ENCODE results near the gene NOSIP. TPM values are rescaled to one million over a fixed set of nuclear protein-coding genes. Genes with fewer than 3 reads are reported as not detected.

The NOSIP gene
- total RNA-seq, 1 donor from 2014 or later, result 26.2 TPM

DNA sequence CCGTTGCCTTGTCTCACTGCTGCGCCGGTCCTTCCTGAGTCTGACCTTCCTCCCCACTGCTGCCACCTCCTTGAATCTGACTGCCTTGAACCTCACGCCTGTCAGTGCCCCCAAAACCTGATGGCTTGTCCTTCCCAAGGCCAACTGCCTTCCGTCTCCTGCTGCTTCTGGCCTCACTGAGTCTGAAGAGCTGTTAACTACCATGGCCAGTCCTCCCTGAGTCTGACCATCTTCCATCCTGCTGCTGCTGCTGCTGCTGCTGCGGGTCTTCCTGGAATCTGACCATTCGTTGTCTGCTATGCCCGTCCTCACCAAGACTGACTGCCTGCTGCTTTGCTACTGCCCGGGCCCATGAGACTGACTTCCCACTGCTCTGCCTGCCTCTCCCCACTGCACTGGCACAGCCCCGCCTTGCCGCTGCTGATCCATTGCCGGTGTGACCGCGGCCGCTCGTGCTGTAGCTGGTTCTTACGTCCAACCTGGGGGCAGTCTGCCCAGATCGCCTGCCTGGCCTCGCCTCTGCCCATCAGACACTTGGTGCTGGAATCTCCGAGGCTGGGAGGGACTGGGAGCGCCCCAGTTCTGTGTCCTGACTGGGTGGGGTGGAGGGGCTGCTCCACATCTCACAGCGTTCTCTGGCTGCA is 55.4 kb downstream of the NOSIP start:
- Histone ChIP-seq H3K27me3 (peaks cover 7% of the 10 kb centered on the region), H2AFZ (replicated peaks) (no peak overlapping the region), H4K20me1 (ENCODE audit: low read depth) (no peaks in the 10 kb centered on the region), H3K9ac (no peak overlapping the region), H3K79me2 (ENCODE audit: low read depth) (no peaks in the 10 kb centered on the region), H3K4me2 (no peak overlapping the region), H3K27ac (no peak overlapping the region), H3K9me3 (ENCODE audit: low read depth) (no peaks in the 10 kb centered on the region), H3K36me3 (no peaks in the 10 kb centered on the region), H3K4me3 (no peak overlapping the region), H3F3A (ENCODE audit: low read depth) (peaks cover 13% of the 10 kb centered on the region), H3K4me1 (no peaks in the 10 kb centered on the region)
- Mint-ChIP-seq H3K27ac (no peak overlapping the region), H3K4me1 (peaks cover 7% of the 10 kb centered on the region), H3K27me3 (ENCODE audit: insufficient read depth, low read depth) (peaks cover 15% of the 10 kb centered on the region), H3K36me3 (peaks cover 7% of the 10 kb centered on the region), H3K4me3 (no peak overlapping the region), H3K9me3 (no peaks in the 10 kb centered on the region)
- DNase-seq (ENCODE audit: low spot score), result no peak
- TF ChIP-seq, protein P1, sequence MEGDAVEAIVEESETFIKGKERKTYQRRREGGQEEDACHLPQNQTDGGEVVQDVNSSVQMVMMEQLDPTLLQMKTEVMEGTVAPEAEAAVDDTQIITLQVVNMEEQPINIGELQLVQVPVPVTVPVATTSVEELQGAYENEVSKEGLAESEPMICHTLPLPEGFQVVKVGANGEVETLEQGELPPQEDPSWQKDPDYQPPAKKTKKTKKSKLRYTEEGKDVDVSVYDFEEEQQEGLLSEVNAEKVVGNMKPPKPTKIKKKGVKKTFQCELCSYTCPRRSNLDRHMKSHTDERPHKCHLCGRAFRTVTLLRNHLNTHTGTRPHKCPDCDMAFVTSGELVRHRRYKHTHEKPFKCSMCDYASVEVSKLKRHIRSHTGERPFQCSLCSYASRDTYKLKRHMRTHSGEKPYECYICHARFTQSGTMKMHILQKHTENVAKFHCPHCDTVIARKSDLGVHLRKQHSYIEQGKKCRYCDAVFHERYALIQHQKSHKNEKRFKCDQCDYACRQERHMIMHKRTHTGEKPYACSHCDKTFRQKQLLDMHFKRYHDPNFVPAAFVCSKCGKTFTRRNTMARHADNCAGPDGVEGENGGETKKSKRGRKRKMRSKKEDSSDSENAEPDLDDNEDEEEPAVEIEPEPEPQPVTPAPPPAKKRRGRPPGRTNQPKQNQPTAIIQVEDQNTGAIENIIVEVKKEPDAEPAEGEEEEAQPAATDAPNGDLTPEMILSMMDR (IDR thresholded peaks at IDR 0.05), result no peak
- no peak for TF ChIP-seq EZH2phosphoT487 (IDR thresholded peaks at IDR 0.05)
- TF ChIP-seq EZH2 (IDR thresholded peaks at IDR 0.05), result no peak

DNA sequence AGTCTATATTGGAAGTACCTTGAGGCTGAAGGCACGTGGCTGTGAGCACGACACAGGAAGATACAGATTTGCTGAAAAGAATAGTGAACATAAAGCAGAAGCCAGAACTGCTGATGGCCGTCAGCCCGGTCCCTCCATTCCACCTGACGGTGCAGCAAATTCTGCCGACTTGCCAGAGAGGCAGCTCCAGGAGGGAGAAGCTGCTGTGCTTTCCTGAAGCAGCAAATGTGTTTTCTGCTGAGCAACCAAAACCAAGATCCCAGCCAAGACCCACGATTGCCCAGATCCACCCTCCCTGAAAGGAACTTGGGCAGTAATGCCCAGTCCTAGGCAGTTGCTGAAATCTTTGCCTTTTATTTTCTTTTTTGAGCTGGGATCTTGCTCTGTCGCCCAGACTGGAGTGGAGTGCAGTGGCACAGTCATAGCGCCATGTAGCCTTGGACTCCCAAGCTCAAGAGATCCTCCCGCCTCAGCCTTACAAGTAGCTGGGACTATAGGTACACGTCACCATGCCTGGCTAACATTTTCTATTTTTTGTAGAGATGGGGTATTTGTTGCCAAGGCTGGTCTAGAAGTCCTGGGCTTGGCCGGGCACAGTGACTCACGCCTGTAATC is 59.5 kb downstream of the NOSIP start:
- Mint-ChIP-seq H3K27ac (no peak overlapping the region), H3K27me3 (ENCODE audit: insufficient read depth, low read depth) (peaks cover 8% of the 10 kb centered on the region), H3K4me3 (no peak overlapping the region), H3K4me1 (peaks cover 2% of the 10 kb centered on the region), H3K36me3 (peaks cover 2% of the 10 kb centered on the region), H3K9me3 (no peaks in the 10 kb centered on the region)
- Histone ChIP-seq H2AFZ (replicated peaks) (no peak overlapping the region), H3K79me2 (ENCODE audit: low read depth) (no peaks in the 10 kb centered on the region), H3F3A (ENCODE audit: low read depth) (peaks cover 2% of the 10 kb centered on the region), H3K9me3 (ENCODE audit: low read depth) (no peaks in the 10 kb centered on the region), H3K4me1 (no peaks in the 10 kb centered on the region), H4K20me1 (ENCODE audit: low read depth) (no peaks in the 10 kb centered on the region), H3K9ac (no peak overlapping the region), H3K4me2 (no peak overlapping the region), H3K36me3 (no peaks in the 10 kb centered on the region), H3K27ac (no peak overlapping the region), H3K4me3 (no peak overlapping the region), H3K27me3 (no peaks in the 10 kb centered on the region)
- TF ChIP-seq EZH2phosphoT487 (IDR thresholded peaks at IDR 0.05) (no peak), EZH2 (IDR thresholded peaks at IDR 0.05) (no peak)
- TF ChIP-seq, protein P1 (IDR thresholded peaks at IDR 0.05), result no peak
- no peak for DNase-seq (ENCODE audit: low spot score)

DNA sequence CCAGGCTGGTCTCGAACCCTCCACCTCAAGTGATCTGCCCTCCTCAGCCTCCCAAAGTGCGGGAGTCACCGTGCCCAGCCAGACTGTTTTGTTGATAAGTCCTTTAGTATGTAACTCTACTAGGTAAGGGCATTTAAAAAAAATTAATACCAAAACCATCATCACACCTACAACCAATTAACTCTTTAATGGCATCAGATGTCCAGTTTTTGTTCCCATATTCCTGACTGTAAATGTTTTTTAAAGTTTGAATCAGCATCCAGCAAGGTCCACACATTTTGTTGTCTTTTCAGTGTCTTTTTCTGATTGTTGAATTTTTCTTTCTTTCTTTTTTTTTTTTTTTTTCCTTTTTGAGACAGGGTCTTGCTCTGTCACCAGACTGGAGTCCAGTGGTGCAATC is 62.3 kb downstream of the NOSIP start:
- Mint-ChIP-seq H3K27me3 (ENCODE audit: insufficient read depth, low read depth) (peaks cover 2% of the 10 kb centered on the region), H3K36me3 (peaks cover 3% of the 10 kb centered on the region), H3K4me1 (peaks cover 8% of the 10 kb centered on the region), H3K9me3 (no peaks in the 10 kb centered on the region), H3K4me3 (no peak overlapping the region), H3K27ac (no peak overlapping the region)
- H3F3A ChIP-seq (ENCODE audit: low read depth), result peaks cover 11% of the 10 kb centered on the region
- H3K79me2 ChIP-seq (ENCODE audit: low read depth), result peaks cover 6% of the 10 kb centered on the region
- no peak overlapping the region for H3K27ac ChIP-seq
- H3K27me3 ChIP-seq, result no peaks in the 10 kb centered on the region
- no peak overlapping the region for H3K9ac ChIP-seq
- TF ChIP-seq EZH2 (IDR thresholded peaks at IDR 0.05), result no peak
- TF ChIP-seq, protein P1 (IDR thresholded peaks at IDR 0.05), result no peak
- no peak for TF ChIP-seq EZH2phosphoT487 (IDR thresholded peaks at IDR 0.05)
- H3K4me2 ChIP-seq, result no peak overlapping the region
- H3K4me1 ChIP-seq, result peaks cover 6% of the 10 kb centered on the region
- no peak for DNase-seq (ENCODE audit: low spot score)
- H3K4me3 ChIP-seq, result no peak overlapping the region
- no peak overlapping the region for H2AFZ ChIP-seq (replicated peaks)
- no peaks in the 10 kb centered on the region for H4K20me1 ChIP-seq (ENCODE audit: low read depth)
- no peaks in the 10 kb centered on the region for H3K36me3 ChIP-seq
- H3K9me3 ChIP-seq (ENCODE audit: low read depth), result no peaks in the 10 kb centered on the region

All from neural progenitor cell (in vitro differentiated cells).